ENCODE measurements around the gene PANK1.
"Not testable (repeated sequence)": the region's sequence is repeated elsewhere in the genome, so short reads cannot be mapped to it uniquely, and the experiment has no call there.

The PANK1 gene

DNA sequence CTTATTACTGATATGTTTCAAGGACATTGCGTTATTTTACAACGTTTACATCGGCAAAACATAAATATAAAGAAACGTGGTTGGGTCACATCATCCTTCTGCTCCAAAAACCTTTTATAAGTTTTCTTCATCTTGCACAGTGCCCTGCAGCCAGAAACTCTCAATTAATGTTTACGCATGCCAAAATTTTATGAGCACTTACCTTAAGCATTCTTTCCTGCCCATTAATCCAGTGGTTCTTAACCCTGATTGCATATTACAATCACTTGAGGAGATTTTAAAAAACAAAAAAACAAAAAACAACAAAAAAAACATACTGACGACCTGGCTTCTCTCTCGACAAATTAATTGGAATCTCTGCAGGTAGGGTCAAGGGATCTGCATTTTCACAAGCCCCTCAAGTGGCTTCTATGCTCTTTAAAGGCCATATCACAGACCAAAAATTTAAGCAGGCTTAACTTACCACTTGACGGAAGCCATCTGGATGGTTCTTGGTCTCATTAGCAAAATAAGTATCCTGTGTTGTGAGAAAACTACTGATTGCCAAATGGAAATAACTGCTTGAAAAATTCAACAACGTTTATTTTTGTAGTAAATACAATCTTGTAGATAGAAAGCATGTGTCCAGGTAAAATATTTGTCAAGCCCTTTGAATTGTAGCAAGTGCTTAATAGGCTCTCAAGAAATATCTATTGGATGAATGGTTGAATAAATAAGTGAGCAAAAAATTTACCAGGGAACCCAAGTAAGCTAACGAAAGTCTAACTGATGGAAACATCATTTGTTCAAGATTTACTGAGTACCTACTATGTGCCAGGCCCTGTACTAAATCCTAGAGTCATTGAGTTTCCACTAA, 78.7 kb downstream of the PANK1 start:
- no peak for DNase-seq

DNA sequence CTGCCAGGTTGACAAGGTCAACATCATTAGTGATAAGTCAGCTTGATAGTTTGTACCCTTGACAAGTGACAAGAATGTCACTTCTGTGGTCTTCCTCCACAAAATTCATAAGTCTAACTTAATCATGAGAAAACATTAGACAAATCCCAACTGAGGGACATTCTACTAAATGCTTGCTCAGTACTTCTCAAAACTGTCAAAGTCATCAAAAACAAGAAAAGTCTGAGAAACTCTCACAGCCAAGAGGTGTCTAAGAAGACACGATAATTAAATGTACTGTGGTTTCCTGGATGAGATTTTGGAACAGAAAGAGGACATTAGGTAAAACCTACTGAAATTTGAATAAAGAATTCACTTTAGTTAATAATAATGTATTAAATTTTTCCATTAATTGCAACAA, 79.9 kb downstream of the PANK1 start:
- DNase-seq: no peak

DNA sequence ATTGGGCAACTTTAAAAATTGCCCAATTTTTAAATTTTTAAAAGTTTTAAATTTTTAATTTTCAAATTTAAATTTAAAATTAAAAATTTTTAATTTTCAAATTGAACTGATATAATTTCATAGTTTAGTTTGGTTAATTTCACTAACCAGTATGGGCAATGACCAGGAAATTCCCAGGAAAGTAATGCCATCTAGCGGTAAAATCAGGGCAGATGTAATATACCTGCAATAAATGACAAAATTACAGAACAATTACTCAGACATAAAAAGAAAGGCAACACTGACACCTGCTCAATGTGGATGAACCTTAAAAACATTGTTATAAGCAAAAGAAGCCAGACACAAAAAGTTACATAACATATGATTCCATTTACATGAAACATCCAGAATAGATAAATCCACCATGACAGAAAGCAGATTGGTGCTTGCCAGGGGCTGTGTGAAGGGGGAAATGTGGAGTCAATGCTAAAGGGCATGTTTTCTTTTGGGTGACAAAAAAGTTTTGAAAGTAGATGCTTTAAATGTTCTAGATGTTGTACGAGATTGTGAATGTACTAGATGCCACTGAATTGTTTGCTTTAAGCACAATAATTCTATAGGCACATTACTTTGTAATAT, 81.1 kb downstream of the PANK1 start:
- peak; percentile 21 to 43 for DNase-seq

DNA sequence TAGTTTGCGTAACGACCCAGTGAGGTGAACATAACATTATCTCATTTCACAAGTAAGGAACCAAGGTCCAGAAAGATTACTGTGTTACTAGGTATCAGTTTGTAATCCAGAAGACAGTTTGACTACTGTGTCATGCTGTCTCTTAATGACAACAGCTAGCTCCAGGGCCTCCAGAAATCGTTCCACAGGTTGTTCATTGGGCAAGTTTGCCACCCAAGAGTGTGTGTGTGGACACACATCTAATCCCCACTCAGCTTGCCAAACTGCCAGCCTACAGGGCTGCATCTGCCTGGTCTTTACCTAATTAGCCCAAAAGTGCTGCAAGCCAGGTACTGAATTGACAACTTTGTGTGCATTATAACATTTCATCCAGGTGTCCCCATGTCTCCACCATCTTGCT, 81.7 kb downstream of the PANK1 start:
- no peak for DNase-seq

DNA sequence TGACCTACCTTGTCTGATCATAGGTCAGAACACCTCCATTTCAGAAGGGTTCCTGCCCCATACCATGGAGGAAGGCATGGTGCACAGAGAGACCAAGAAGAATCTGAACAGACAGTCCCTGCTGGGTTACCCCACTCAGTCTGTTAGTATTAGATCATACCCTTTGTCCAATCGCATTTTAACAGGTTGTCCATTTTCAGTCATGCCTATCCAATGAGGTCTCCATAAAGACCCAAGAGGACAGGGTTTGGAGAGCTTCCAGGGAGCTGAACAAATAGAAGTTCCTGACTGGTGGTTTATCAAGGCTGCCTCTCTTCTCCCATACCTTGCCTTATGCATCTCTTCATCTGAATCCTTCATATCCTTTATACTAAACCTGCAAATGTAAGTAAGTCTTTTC, 88.4 kb downstream of the PANK1 start:
- no peak for DNase-seq

DNA sequence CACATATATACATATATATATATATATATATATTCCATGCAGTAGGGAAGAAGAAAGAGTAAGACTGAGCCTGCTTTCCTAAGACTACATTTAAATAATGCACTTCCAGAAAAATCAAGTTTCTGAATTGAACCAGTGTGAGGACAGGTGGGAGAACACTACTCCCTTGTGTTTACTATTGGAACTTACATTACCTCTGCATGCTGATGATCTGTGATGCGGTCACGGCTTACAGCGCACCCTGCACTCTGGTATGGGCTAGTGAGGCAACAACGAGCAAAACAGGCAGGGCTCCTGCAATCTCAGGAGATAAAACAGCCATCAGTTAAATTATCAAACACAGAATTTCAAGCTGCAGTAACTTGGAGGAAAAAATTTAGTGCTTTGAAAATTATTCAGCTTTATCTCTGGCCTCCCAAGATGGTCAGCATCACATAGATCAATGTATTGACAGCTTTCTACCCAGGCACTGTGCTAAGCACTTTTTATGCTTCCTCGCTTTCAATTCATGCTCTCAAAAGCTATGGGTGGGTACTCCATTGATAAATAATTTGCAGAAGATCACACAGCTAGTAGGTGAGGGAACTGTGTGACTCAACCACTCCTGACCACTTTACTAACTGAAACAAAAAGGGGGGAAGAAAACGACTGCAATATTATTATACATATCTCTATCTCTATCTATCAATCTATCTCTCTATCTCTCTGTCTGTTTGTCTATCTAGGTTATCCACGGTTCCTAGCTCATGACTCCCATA, 89.2 kb downstream of the PANK1 start:
- no peak for DNase-seq

DNA sequence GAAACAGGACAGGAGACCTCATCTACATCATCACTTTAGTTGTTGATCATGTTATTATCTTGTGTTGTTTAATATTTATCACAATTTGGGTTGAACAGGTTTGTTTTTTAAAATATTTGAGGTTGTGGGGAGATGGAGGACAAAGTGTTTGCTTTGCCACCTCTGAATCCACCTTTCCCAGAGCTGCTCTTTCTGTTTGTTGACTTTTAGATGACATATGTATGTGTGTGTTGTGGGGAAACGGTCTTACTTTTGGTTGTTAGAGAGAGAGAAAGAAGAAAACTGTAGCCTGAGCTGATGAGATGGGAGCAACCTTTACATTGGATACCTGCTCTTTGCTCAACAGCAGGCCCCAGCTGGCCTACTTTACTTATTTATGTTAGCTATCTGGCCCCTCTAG, 90.6 kb downstream of the PANK1 start:
- DNase-seq: no peak

DNA sequence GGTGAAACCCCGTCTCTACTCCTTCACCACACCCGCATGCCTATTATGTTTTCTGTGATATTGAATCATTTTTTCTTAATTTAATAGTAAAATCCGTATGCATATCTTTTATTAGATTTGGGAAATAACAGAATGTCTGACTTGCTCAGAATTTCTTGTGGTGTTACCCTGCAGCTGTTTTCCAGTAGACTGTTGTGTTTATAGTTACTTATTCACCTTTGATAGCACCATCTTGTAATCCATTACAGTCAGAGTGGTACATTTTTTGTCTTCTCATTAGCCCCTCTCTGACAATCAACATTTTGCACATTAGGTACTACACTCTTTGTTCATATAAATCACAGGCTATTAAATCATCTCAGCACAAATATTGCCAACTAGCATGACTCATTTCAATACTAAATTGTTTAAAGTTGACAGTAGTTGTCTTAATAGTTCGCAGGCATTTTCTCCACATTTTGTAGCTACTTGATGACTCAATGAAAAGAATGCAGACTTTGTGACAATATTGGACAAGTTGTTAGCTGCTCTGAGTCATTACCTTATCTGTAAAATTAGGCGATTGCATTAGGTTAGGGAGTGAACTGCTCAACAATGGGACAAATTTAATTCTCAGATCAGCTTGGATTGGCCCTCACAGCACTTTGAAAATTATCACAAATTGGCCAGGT, 91.8 kb downstream of the PANK1 start:
- DNase-seq: no peak

DNA sequence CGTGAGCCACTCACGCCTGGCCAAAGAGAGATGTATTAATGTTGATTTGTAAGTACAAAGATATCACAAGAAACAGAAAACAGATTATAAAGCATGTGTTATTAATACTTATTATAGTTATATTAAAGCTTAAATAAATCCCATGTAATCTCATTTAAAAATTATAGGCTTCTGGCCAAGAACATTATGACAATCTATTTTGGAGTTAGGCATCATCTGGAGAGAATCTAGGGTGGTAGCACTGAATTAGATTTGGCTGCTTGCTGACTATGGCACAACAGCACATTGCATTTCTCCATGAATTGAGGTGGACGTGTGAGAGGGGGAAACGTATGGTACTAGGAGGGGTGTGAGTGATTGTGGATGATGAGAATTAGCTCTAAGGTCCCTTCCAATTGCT, 92.8 kb downstream of the PANK1 start:
- DNase-seq: no peak

DNA sequence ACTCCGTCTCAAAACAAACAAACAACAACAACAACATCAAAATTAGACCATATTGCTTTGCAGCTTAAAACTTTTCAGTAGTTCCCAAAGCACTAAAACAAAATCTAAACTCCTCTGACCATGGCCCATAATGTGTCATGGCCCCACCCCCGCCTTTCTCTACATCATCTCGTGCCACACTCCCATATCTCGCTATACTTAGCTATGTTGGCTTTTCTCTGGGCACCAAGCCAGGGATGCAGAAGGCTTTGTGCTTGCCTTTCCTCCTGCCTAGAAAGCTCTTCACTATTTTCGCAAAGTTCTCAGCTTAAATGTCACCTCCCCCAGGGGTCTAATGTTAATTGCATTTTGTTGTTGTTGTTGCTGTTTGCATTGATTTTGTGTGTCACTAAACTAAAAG, 94.5 kb downstream of the PANK1 start:
- no peak for DNase-seq

DNA sequence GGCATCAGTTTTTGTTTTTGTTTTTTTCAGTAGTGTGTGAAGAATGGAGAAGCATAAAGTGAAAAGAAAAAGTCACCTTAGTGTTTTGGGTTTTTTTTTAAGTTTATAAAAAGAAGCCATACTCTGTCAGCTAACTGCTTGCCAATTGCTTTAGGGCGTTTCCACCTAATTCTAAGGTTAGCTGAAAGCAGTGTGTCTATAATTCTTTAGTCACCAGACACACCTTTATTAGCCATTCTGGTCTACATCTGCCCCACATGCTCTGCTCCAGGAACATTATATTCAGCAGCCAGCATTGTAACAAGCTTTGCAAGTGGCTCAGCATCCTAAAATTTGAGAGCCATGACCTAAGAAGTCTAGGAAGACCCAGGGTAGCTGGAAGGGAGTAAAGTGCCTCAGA, 95.5 kb downstream of the PANK1 start:
- DNase-seq: no peak

DNA sequence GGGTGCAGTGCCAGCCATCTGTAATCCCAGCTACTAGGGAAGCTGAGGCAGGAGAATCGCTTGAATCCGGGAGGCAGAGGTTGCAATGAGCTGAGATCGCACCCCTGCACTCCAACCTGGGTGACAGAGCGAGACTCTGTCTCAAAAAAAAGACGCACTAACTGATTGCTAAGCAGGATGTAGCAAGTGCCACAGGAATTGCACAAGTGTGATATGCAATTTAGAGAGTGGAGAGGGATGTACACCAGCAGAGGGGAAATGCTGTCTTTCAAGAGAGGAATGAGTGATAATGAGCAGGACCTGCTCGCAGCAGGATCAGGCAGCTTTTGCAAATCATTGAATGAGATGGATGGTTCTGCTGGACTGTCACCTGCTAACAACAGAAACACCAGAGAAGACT, 96.4 kb downstream of the PANK1 start:
- DNase-seq: no peak

DNA sequence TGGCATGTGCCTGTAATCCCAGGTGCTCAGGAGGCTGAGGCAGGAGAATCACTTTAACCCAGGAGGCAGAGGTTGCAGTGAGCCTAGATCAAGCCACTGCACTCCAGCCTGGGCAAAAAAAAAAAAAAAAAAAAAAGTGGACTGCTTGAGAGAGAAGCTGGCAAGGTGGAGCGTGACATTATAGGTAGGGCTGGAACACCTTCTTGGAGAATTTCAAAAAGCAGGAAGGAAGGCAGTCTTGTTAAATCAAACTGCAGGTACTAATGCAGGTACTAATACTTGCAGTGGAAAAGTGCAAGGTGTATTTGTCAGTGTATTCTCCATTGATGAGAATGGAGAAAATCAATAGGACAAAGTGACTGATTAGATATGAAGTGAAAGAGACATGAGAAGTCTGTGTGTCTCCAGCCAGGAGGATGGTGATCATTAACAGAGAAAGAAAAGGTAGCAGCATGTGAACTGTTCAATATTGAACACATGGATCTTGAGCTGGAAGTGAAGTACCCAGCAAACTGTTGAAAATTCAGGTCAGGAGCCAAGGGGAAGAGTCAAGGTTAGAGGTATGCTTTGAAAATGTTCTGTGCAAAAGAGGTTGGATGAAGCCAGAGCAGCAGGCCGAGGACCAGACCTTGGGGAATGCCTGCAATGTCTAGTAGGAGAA, 97.1 kb downstream of the PANK1 start:
- no peak for DNase-seq

DNA sequence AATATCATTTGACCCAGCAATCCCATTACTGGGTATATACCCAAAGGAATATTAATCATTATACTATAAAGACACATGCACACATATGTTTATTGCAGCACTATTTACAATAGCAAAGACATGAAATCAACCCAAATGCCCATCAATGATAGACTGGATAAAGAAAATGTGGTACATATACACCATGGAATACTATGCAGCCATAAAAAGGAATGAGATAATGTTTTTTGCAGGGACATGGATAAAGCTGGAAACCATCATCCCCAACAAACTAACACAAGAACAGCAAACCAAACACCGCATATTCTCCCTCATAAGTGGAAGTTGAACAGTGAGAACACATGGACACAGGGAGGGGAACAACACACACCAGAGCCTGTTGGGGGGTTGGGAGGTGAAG, 98.4 kb downstream of the PANK1 start:
- not testable (repeated sequence) for DNase-seq

DNA sequence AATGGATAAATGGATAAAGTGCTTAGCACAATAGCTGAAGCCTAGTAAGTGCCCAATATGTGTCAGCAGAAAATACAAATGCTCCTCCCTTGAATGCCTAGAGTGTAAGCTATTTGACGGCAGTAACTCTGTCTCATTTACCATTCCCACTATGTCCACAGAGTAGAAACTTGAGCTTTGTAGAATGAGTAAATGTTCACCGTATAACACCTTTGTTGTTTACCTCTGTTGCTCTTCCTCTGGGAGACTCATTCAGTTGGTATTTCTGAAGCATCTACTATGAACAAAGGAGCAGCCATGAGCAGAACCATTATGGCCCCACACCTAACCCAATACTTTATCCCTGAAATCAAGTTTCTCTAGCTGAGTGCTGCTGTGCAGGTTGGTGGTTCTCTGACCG, 101.2 kb downstream of the PANK1 start:
- DNase-seq: no peak

DNA sequence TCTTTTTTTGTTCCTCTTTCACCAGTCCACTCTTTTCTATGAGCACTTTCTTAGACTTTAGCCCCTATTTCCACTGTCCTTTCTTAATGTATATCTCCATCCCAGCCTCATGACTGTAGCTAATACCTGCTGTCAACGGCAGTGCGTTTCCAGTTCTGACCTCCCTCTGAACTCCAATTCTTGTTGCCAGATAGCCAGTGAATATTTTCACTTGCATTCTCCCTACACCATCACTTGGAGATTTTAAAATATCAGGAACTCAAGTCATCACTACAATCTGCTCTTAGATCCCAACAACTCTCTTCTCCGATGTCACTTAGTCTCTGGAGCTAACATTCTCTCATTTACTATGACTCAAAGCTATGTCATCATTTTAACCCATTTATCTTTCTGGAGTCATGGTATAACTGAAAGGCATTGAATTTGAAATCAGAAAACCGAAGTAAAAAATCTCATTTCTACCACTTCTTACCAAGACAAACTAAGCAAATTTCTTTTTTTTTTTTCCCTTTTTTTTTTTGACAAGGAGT, 104.6 kb downstream of the PANK1 start:
- DNase-seq: no peak

DNA sequence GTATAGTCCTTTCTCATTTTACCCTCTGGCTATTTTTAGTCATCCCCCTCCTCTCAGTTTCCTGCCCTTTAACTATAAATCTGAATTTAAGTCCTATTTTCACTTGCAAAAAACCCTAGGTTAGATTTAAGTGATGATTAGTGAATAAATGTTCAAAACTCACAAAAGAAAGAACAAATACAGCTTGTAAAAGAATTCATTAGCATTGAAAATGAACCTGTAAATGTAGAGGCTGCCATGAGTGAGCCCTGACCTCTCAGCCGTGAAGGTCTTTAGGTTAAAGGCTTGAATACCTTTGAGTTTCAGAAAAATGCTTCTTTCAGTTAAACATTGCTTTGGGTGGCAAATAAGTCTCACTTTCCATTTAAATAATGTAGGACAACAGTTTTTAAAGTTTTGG, 107.7 kb downstream of the PANK1 start:
- no peak for DNase-seq

DNA sequence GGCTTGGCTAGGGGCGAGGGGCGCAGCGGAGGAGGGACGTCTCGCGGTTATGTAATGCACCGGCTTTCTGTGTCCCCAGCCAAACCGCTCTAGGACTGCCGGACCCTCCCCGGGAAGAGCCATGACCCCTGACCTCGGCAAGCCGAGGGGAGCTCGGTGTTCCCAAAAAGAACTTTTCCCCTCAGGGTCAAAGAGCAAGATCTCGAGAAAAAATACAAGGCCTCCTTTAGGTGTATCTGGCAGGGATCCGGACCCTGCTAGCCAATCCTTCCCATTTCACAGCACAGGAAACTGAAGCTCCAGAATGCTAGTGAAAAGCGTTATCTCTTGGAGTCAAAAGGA, 109.1 kb downstream of the PANK1 start:
- no peak for DNase-seq

DNA sequence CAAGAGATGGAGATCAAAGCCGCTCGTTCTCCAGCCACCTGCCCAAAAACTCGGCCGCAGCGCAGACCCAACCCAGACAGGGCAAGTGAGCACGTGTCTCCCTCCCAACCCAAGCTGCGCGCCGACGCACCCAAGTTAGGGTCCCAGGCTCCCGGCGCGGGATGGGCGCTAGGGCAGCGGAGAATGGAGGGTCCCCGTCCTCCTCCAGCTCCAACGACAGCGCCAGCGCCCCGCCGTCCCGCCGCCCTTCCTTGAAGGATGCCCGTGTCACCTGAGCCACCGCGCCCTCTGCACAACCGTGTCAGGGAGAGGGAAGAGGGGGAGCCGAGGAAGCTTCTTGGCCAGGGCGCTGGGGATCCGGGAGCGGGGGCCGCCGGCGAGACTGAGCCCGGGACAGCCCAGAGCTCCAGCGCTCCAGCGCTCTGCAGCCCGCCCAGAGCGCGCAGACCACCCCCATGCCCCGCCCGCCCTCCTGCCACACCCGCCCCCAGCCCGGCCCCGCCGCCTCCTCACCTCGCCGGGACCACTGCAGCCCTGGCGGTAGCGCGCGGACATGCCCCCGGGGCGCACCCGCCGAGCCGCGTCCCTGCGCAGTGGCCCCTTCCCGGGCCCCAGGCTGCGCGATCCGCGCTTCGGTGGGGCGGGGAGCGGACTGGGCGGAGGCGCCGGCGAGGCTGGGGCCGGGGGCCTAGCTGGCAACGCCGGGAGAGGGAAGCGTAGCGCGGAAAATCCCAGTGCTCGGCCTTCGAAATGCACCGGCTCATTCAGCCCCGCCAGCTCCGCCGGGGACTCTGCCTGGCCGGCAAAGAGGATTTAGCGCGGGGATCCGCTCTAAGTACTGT, 109.7 kb downstream of the PANK1 start, which contains the start of gene SLC16A12:
Gene SLC16A12 (minus strand): TSS at position 424 of the 842 bp plus-strand sequence. CDS start 73,016 bp downstream, outside the sequence.
- DNase-seq: no peak

DNA sequence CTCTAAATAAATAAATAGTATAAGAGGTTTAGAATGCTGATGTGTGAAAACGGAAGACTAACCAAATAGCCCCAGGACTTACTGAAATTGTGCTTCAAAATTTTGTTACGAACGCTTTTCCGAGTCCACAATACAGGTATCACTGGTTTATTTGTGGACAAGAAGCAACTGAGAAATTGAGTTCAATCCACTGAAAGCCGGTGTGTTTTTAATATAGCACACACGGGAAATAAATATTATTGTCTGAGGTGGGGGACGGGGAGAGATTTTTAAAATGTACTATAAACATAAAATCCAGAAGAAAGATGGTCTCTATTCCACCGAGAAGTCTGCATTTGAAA, 110.2 kb downstream of the PANK1 start:
- DNase-seq: no peak

Data from NCI-H2081 (cell line).